Measurements from ENCODE around the gene TMCO4.
"Not testable (repeated sequence)": the region's sequence is repeated elsewhere in the genome, so short reads cannot be mapped to it uniquely, and the experiment has no call there.

TMCO4 gene

GRCh38 chr1:19799230-19800075 is at the start of gene TMCO4:
TSS of gene TMCO4 (minus strand) at chr1:19799916. CDS start at chr1:19780758, 19,158 bp downstream.
- no peaks in the 10 kb centered on the region for H3K9me3 ChIP-seq (ENCODE audit: control insufficient read depth, insufficient read depth, low read length)
- no peak for DNase-seq (ENCODE audit: low read depth, low spot score)
- peaks cover 2% of the 10 kb centered on the region; the same call in 1 of the 2 replicates for H3K27me3 ChIP-seq (ENCODE audit: control insufficient read depth, insufficient read depth, low read length)
- H3K27ac ChIP-seq (ENCODE audit: low read length), result no peak within 1 kb of the TSS
- WGBS (ENCODE audit: insufficient coverage, insufficient read length), result no CpG with 5 or more reads among the region's 70 CpGs
- no peaks in the 10 kb centered on the region for H3K36me3 ChIP-seq (ENCODE audit: control insufficient read depth, insufficient read depth, low read length)
- H3K4me3 ChIP-seq (ENCODE audit: low read length), result peak within 1 kb of the TSS; percentile 43; the same call in 1 of the 2 replicates
- H3K4me1 ChIP-seq (ENCODE audit: control insufficient read depth, insufficient read depth, low read length), result peaks cover 2% of the 10 kb centered on the region; the same call in 1 of the 2 replicates

GRCh38 chr1:19849307-19849706 is 49.6 kb upstream of the TMCO4 start:
- not testable (repeated sequence) for H3K4me1 ChIP-seq (ENCODE audit: control insufficient read depth, insufficient read depth, low read length); H3K27me3 ChIP-seq (ENCODE audit: control insufficient read depth, insufficient read depth, low read length)
- no CpG with 5 or more reads among the region's 3 CpGs for WGBS (ENCODE audit: insufficient coverage, insufficient read length)

GRCh38 chr1:19847334-19847733 is 47.6 kb upstream of the TMCO4 start:
- not testable (repeated sequence) for H3K27me3 ChIP-seq (ENCODE audit: control insufficient read depth, insufficient read depth, low read length); H3K4me1 ChIP-seq (ENCODE audit: control insufficient read depth, insufficient read depth, low read length); H3K4me3 ChIP-seq (ENCODE audit: low read length); H3K36me3 ChIP-seq (ENCODE audit: control insufficient read depth, insufficient read depth, low read length); H3K9me3 ChIP-seq (ENCODE audit: control insufficient read depth, insufficient read depth, low read length); DNase-seq (ENCODE audit: low read depth, low spot score); H3K27ac ChIP-seq (ENCODE audit: low read length)
- WGBS (ENCODE audit: insufficient coverage, insufficient read length), result no CpG with 5 or more reads among the region's 9 CpGs

More at GRCh38 chr1:19849307-19849706, 49.6 kb upstream of the TMCO4 start:
- H3K4me3 ChIP-seq (ENCODE audit: low read length); H3K27ac ChIP-seq (ENCODE audit: low read length); H3K9me3 ChIP-seq (ENCODE audit: control insufficient read depth, insufficient read depth, low read length); DNase-seq (ENCODE audit: low read depth, low spot score); H3K36me3 ChIP-seq (ENCODE audit: control insufficient read depth, insufficient read depth, low read length): not testable (repeated sequence)

GRCh38 chr1:19846338-19846737 is 46.6 kb upstream of the TMCO4 start:
- H3K27ac ChIP-seq (ENCODE audit: low read length), result no peak overlapping the region
- no peaks in the 10 kb centered on the region for H3K9me3 ChIP-seq (ENCODE audit: control insufficient read depth, insufficient read depth, low read length)
- DNase-seq (ENCODE audit: low read depth, low spot score), result no peak
- H3K4me3 ChIP-seq (ENCODE audit: low read length), result no peak overlapping the region
- WGBS (ENCODE audit: insufficient coverage, insufficient read length), result no CpG with 5 or more reads among the region's 3 CpGs
- 0 out of 2 replicates have a peak, but pooled peaks cover 1% of the 10 kb centered on the region for H3K4me1 ChIP-seq (ENCODE audit: control insufficient read depth, insufficient read depth, low read length)
- no peaks in the 10 kb centered on the region for H3K36me3 ChIP-seq (ENCODE audit: control insufficient read depth, insufficient read depth, low read length)
- H3K27me3 ChIP-seq (ENCODE audit: control insufficient read depth, insufficient read depth, low read length), result no peaks in the 10 kb centered on the region

- H3K36me3 ChIP-seq (ENCODE audit: control insufficient read depth, insufficient read depth, low read length), result no peaks in the 10 kb centered on the region
- H3K27ac ChIP-seq (ENCODE audit: low read length), result no peak overlapping the region
- 0 out of 2 replicates have a peak, but pooled peaks cover 1% of the 10 kb centered on the region for H3K4me1 ChIP-seq (ENCODE audit: control insufficient read depth, insufficient read depth, low read length)
- no peak overlapping the region for H3K4me3 ChIP-seq (ENCODE audit: low read length)
- no CpG with 5 or more reads among the region's 8 CpGs for WGBS (ENCODE audit: insufficient coverage, insufficient read length)
- H3K27me3 ChIP-seq (ENCODE audit: control insufficient read depth, insufficient read depth, low read length), result no peaks in the 10 kb centered on the region
- no peak for DNase-seq (ENCODE audit: low read depth, low spot score)
- no peaks in the 10 kb centered on the region for H3K9me3 ChIP-seq (ENCODE audit: control insufficient read depth, insufficient read depth, low read length)
These were observed 45.8 kb upstream of the TMCO4 start for GRCh38 chr1:19845555-19845954.

- Histone ChIP-seq H3K4me3 (ENCODE audit: low read length) (no peak overlapping the region), H3K4me1 (ENCODE audit: control insufficient read depth, insufficient read depth, low read length) (0 out of 2 replicates have a peak, but pooled peaks cover 1% of the 10 kb centered on the region), H3K27me3 (ENCODE audit: control insufficient read depth, insufficient read depth, low read length) (no peaks in the 10 kb centered on the region), H3K27ac (ENCODE audit: low read length) (no peak overlapping the region), H3K36me3 (ENCODE audit: control insufficient read depth, insufficient read depth, low read length) (no peaks in the 10 kb centered on the region), H3K9me3 (ENCODE audit: control insufficient read depth, insufficient read depth, low read length) (no peaks in the 10 kb centered on the region)
- WGBS (ENCODE audit: insufficient coverage, insufficient read length), result no CpG with 5 or more reads among the region's 11 CpGs
- no peak for DNase-seq (ENCODE audit: low read depth, low spot score)
These were observed 45.2 kb upstream of the TMCO4 start for GRCh38 chr1:19844731-19845495.

- no peaks in the 10 kb centered on the region for H3K9me3 ChIP-seq (ENCODE audit: control insufficient read depth, insufficient read depth, low read length)
- no peaks in the 10 kb centered on the region for H3K36me3 ChIP-seq (ENCODE audit: control insufficient read depth, insufficient read depth, low read length)
- H3K27me3 ChIP-seq (ENCODE audit: control insufficient read depth, insufficient read depth, low read length), result no peaks in the 10 kb centered on the region
- 0 out of 2 replicates have a peak, but pooled peaks cover 1% of the 10 kb centered on the region for H3K4me1 ChIP-seq (ENCODE audit: control insufficient read depth, insufficient read depth, low read length)
- no peak for DNase-seq (ENCODE audit: low read depth, low spot score)
- H3K4me3 ChIP-seq (ENCODE audit: low read length), result no peak overlapping the region
- no peak overlapping the region for H3K27ac ChIP-seq (ENCODE audit: low read length)
These were observed 40.5 kb upstream of the TMCO4 start for GRCh38 chr1:19840228-19840627.

- H3K4me3 ChIP-seq (ENCODE audit: low read length), result no peak overlapping the region
- WGBS (ENCODE audit: insufficient coverage, insufficient read length), result no CpG with 5 or more reads among the region's 2 CpGs
- no peak overlapping the region for H3K27ac ChIP-seq (ENCODE audit: low read length)
- no peaks in the 10 kb centered on the region for H3K36me3 ChIP-seq (ENCODE audit: control insufficient read depth, insufficient read depth, low read length)
- no peaks in the 10 kb centered on the region for H3K9me3 ChIP-seq (ENCODE audit: control insufficient read depth, insufficient read depth, low read length)
- DNase-seq (ENCODE audit: low read depth, low spot score), result no peak
- no peaks in the 10 kb centered on the region for H3K4me1 ChIP-seq (ENCODE audit: control insufficient read depth, insufficient read depth, low read length)
- no peaks in the 10 kb centered on the region for H3K27me3 ChIP-seq (ENCODE audit: control insufficient read depth, insufficient read depth, low read length)
These were observed 38.1 kb upstream of the TMCO4 start for GRCh38 chr1:19837866-19838265.

- no peaks in the 10 kb centered on the region for H3K27me3 ChIP-seq (ENCODE audit: control insufficient read depth, insufficient read depth, low read length)
- no CpG with 5 or more reads among the region's 4 CpGs for WGBS (ENCODE audit: insufficient coverage, insufficient read length)
- DNase-seq (ENCODE audit: low read depth, low spot score), result no peak
- H3K4me3 ChIP-seq (ENCODE audit: low read length), result no peak overlapping the region
- H3K9me3 ChIP-seq (ENCODE audit: control insufficient read depth, insufficient read depth, low read length), result no peaks in the 10 kb centered on the region
- no peak overlapping the region for H3K27ac ChIP-seq (ENCODE audit: low read length)
- no peaks in the 10 kb centered on the region for H3K36me3 ChIP-seq (ENCODE audit: control insufficient read depth, insufficient read depth, low read length)
- no peaks in the 10 kb centered on the region for H3K4me1 ChIP-seq (ENCODE audit: control insufficient read depth, insufficient read depth, low read length)
These were observed 35.9 kb upstream of the TMCO4 start for GRCh38 chr1:19835578-19835977.

GRCh38 chr1:19831441-19831840 is 31.7 kb upstream of the TMCO4 start:
- H3K36me3 ChIP-seq (ENCODE audit: control insufficient read depth, insufficient read depth, low read length), result no peaks in the 10 kb centered on the region
- H3K9me3 ChIP-seq (ENCODE audit: control insufficient read depth, insufficient read depth, low read length), result no peaks in the 10 kb centered on the region
- H3K4me3 ChIP-seq (ENCODE audit: low read length), result no peak overlapping the region
- H3K27me3 ChIP-seq (ENCODE audit: control insufficient read depth, insufficient read depth, low read length), result no peaks in the 10 kb centered on the region
- no peak overlapping the region for H3K27ac ChIP-seq (ENCODE audit: low read length)
- H3K4me1 ChIP-seq (ENCODE audit: control insufficient read depth, insufficient read depth, low read length), result no peaks in the 10 kb centered on the region
- no peak for DNase-seq (ENCODE audit: low read depth, low spot score)
- WGBS (ENCODE audit: insufficient coverage, insufficient read length), result no CpG with 5 or more reads among the region's 3 CpGs
